ENCODE measurements around the gene TMEM132C.
"Not testable (repeated sequence)": the region's sequence is repeated elsewhere in the genome, so short reads cannot be mapped to it uniquely, and the experiment has no call there.

The TMEM132C gene

GRCh38 chr12:128571906-128572810, 305.2 kb downstream of the TMEM132C start:
- FAIRE-seq = no peak
- no peak for DNase-seq (ENCODE audit: insufficient read length, low spot score)
- no peak for TF ChIP-seq POLR2A (IDR thresholded peaks at IDR 0.05; ENCODE audit: low read depth, low read length)

- TF ChIP-seq POLR2A (IDR thresholded peaks at IDR 0.05; ENCODE audit: low read depth, low read length) = no peak
- DNase-seq (ENCODE audit: insufficient read length, low spot score) (no peak), FAIRE-seq (no peak)
These were observed 306.9 kb downstream of the TMEM132C start for GRCh38 chr12:128573907-128574306.

GRCh38 chr12:128578045-128578444, 311.1 kb downstream of the TMEM132C start:
- no peak for TF ChIP-seq POLR2A (IDR thresholded peaks at IDR 0.05; ENCODE audit: low read depth, low read length)
- FAIRE-seq (no peak), DNase-seq (ENCODE audit: insufficient read length, low spot score) (no peak)

GRCh38 chr12:128581321-128581761, 314.4 kb downstream of the TMEM132C start:
- no peak for DNase-seq (ENCODE audit: insufficient read length, low spot score)
- no peak for TF ChIP-seq POLR2A (IDR thresholded peaks at IDR 0.05; ENCODE audit: low read depth, low read length)
- FAIRE-seq = no peak

- no peak for TF ChIP-seq POLR2A (IDR thresholded peaks at IDR 0.05; ENCODE audit: low read depth, low read length)
- DNase-seq (ENCODE audit: insufficient read length, low spot score) (no peak), FAIRE-seq (no peak)
These were observed 316.5 kb downstream of the TMEM132C start for GRCh38 chr12:128583453-128583852.

GRCh38 chr12:128586451-128587029, 319.6 kb downstream of the TMEM132C start:
- no peak for TF ChIP-seq POLR2A (IDR thresholded peaks at IDR 0.05; ENCODE audit: low read depth, low read length)
- DNase-seq (ENCODE audit: insufficient read length, low spot score) = no peak
- FAIRE-seq = no peak

- no peak for TF ChIP-seq POLR2A (IDR thresholded peaks at IDR 0.05; ENCODE audit: low read depth, low read length)
- no peak for DNase-seq (ENCODE audit: insufficient read length, low spot score)
- FAIRE-seq = no peak
These were observed 320.9 kb downstream of the TMEM132C start for GRCh38 chr12:128587918-128588317.

- TF ChIP-seq POLR2A (IDR thresholded peaks at IDR 0.05; ENCODE audit: low read depth, low read length) = no peak
- DNase-seq (ENCODE audit: insufficient read length, low spot score) (no peak), FAIRE-seq (no peak)
These were observed 325.3 kb downstream of the TMEM132C start for GRCh38 chr12:128592220-128592744.

- FAIRE-seq (no peak), DNase-seq (ENCODE audit: insufficient read length, low spot score) (no peak)
- no peak for TF ChIP-seq POLR2A (IDR thresholded peaks at IDR 0.05; ENCODE audit: low read depth, low read length)
These were observed 327.6 kb downstream of the TMEM132C start for GRCh38 chr12:128594521-128594920.

- no peak for DNase-seq (ENCODE audit: insufficient read length, low spot score)
- FAIRE-seq = no peak
- no peak for TF ChIP-seq POLR2A (IDR thresholded peaks at IDR 0.05; ENCODE audit: low read depth, low read length)
These were observed 328.6 kb downstream of the TMEM132C start for GRCh38 chr12:128595609-128596008.

GRCh38 chr12:128600886-128601285, 333.9 kb downstream of the TMEM132C start:
- FAIRE-seq (no peak), DNase-seq (ENCODE audit: insufficient read length, low spot score) (no peak)
- TF ChIP-seq POLR2A (IDR thresholded peaks at IDR 0.05; ENCODE audit: low read depth, low read length) = no peak

- no peak for DNase-seq (ENCODE audit: insufficient read length, low spot score)
- FAIRE-seq = no peak
- TF ChIP-seq POLR2A (IDR thresholded peaks at IDR 0.05; ENCODE audit: low read depth, low read length) = no peak
These were observed 336.7 kb downstream of the TMEM132C start for GRCh38 chr12:128603573-128604115.

GRCh38 chr12:128604219-128604618, 337.2 kb downstream of the TMEM132C start:
- FAIRE-seq; DNase-seq (ENCODE audit: insufficient read length, low spot score): not testable (repeated sequence)

GRCh38 chr12:128606051-128606450, 339.1 kb downstream of the TMEM132C start:
- FAIRE-seq = no peak
- DNase-seq (ENCODE audit: insufficient read length, low spot score) = no peak
- no peak for TF ChIP-seq POLR2A (IDR thresholded peaks at IDR 0.05; ENCODE audit: low read depth, low read length)
